K562 (cell line): ENCODE measurements around the gene SEC24B. TPM values are rescaled to one million over a fixed set of nuclear protein-coding genes. Genes with fewer than 3 reads are reported as not detected.

Experiments used
- CBX1 ChIP-seq: sonication (generic); IDR thresholded peaks from 2 replicates; pipeline ENCODE4 v1.6.1; 2016; ENCODE audit warnings: antibody characterized with exemption, low read depth, mild to moderate bottlenecking
- CCNT2 ChIP-seq: IDR thresholded peaks from 2 replicates; pipeline ENCODE4 v1.6.1; 2011; ENCODE audit warnings: borderline replicate concordance, low read depth, mild to moderate bottlenecking, moderate library complexity, mixed read lengths, low read length; ENCODE audit not compliant: insufficient read length; ENCODE audit errors: extremely low read depth
- CREB3L1 ChIP-seq: fragments of 450-650 bp; IDR thresholded peaks from 2 replicates; pipeline ENCODE4 v1.6.1; 2014; ENCODE audit warnings: low read depth, mild to moderate bottlenecking, moderate library complexity, borderline replicate concordance
- FUS ChIP-seq: fragments of 200-400 bp; formaldehyde crosslinking; optimal IDR thresholded peaks from 2 replicates; pipeline ENCODE3; 2017; ENCODE audit warnings: low read depth, low read length
- HDAC2 ChIP-seq: fragments of 450-650 bp; IDR thresholded peaks from 2 replicates; pipeline ENCODE4 v1.6.1; 2016; ENCODE audit warnings: mild to moderate bottlenecking
- HMGXB4 ChIP-seq: sonication (generic); formaldehyde crosslinking; IDR thresholded peaks from 2 replicates; pipeline ENCODE4 v1.8.1; 2023; ENCODE audit warnings: mild to moderate bottlenecking, missing genetic modification reagents
- HNRNPLL ChIP-seq: fragments of 200-400 bp; formaldehyde crosslinking; IDR thresholded peaks from 2 replicates; pipeline ENCODE4 v1.6.1; 2017; ENCODE audit warnings: low read length, low read depth, mild to moderate bottlenecking; ENCODE audit not compliant: poor library complexity, severe bottlenecking
- MAX ChIP-seq: sonication (generic); formaldehyde crosslinking; IDR thresholded peaks from 2 replicates; pipeline ENCODE4 v1.9.0; 2022; ENCODE audit warnings: mild to moderate bottlenecking, missing genetic modification reagents
- MTA3 ChIP-seq: fragments of 450-650 bp; formaldehyde crosslinking; IDR thresholded peaks from 2 replicates; pipeline ENCODE4 v1.6.1; 2017; ENCODE audit warnings: mild to moderate bottlenecking, borderline replicate concordance
- NFE2L1 ChIP-seq: fragments of 450-650 bp; IDR thresholded peaks from 2 replicates; pipeline ENCODE4 v1.6.1; 2016; ENCODE audit warnings: missing genetic modification characterization, low read depth, mild to moderate bottlenecking, missing compliant biosample characterization, moderate library complexity, borderline replicate concordance
- NFRKB ChIP-seq: fragments of 450-650 bp; IDR thresholded peaks from 2 replicates; pipeline ENCODE4 v1.6.1; 2016; ENCODE audit warnings: low read depth
- RBBP5 ChIP-seq: fragments of 200-600 bp; sonication (generic); IDR thresholded peaks from 2 replicates; pipeline ENCODE4 v1.6.1; 2012; ENCODE audit warnings: borderline replicate concordance, mild to moderate bottlenecking, low read length, control low read depth, inconsistent platforms; ENCODE audit not compliant: insufficient read depth, poor library complexity, severe bottlenecking
- SNIP1 ChIP-seq: fragments of 450-650 bp; IDR thresholded peaks from 2 replicates; pipeline ENCODE4 v1.7.1; 2017; ENCODE audit warnings: low read depth, mild to moderate bottlenecking
- STAT5A ChIP-seq: IDR thresholded peaks from 2 replicates; pipeline ENCODE4 v1.6.1; 2012; ENCODE audit warnings: low read length, inconsistent platforms, borderline replicate concordance
- TAF1 ChIP-seq: IDR thresholded peaks from 2 replicates; pipeline ENCODE4 v1.6.1; 2011; ENCODE audit warnings: mild to moderate bottlenecking, low read length, moderate library complexity; ENCODE audit not compliant: insufficient read depth, control insufficient read depth, severe bottlenecking; ENCODE audit errors: extremely low read depth
- TFAM ChIP-seq: fragments of 250-450 bp; sonication (Bioruptor Pico); conservative IDR thresholded peaks from 2 replicates; pipeline ENCODE4 v1.5.0; 2021; ENCODE audit warnings: mild to moderate bottlenecking, moderate library complexity
- THAP12 ChIP-seq: fragments of 250-450 bp; sonication (Bioruptor Pico); IDR thresholded peaks from 2 replicates; pipeline ENCODE4 v1.9.0; 2021; ENCODE audit warnings: mild to moderate bottlenecking, inconsistent platforms
- THAP7 ChIP-seq: fragments of 250-450 bp; sonication (Bioruptor Pico); IDR thresholded peaks from 2 replicates; pipeline ENCODE4 v1.5.0; 2021
- TRIM24 ChIP-seq, 2 experiments: fragments of 450-650 bp; IDR thresholded peaks; 2 replicates each; pipeline ENCODE4 v1.6.1; 2016
- ZNF224 ChIP-seq: sonication (generic); formaldehyde crosslinking; IDR thresholded peaks from 2 replicates; pipeline ENCODE4 v1.8.0; 2022; ENCODE audit warnings: mild to moderate bottlenecking, missing genetic modification reagents
- polyA plus RNA-seq, 8 experiments: library from polyadenylated mRNA; depleted of rRNA in 4 of 8; stranded (reverse) in 5 of 8; unstranded in 3 of 8; fragments of >200 nt; fragmentation: Nextera tagmentation in 2 of 8; fragmentation: Illumina TruSeq in 1 of 8; extraction: Ambion mirVana in 2 of 8; extraction: Trizol in 1 of 8; gene quantifications; 2 replicates each; pipeline versions ENCODE4 v1.2.1 to v1.2.3, GENCODE V29; 2011 to 2014; ENCODE audit warnings: inconsistent platforms in 1 of 8, missing spikeins in 1 of 8
- total RNA-seq, 7 experiments: library from RNA; depleted of rRNA in 6 of 7; stranded (reverse); fragments of >200 nt in 6 of 7; fragmentation: Illumina TruSeq in 2 of 7; extraction: Trizol in 2 of 7; gene quantifications; 2 replicates each; pipeline versions ENCODE4 v1.2.1 to v1.2.3, GENCODE V29; 2011 to 2021; ENCODE audit warnings: low replicate concordance in 1 of 7

SEC24B gene
- total and polyA plus RNA-seq, 9 of the 15 experiments (the other 6 are each of a cell fraction or from before 2014, with no cell fraction given) = 6.3 to 46.4 (median 17.1) TPM

- TF ChIP-seq THAP12 = peak; percentile 67; the same call in 1 of the 2 replicates
- no peak; the same call in 1 of the 2 replicates for TF ChIP-seq CREB3L1
- peak; percentile 33; the same call in 1 of the 2 replicates for TF ChIP-seq CBX1
- TF ChIP-seq MAX (CRISPR knock-in tag) = peak; percentile 76
- TF ChIP-seq HMGXB4 (CRISPR knock-in tag) = peak; percentile 99
- TF ChIP-seq TRIM24 (IDR thresholded peaks at IDR 0.05) = no peak
- no peak for TF ChIP-seq STAT5A
- peak; percentile 88 for TF ChIP-seq CCNT2
- no peak; the same call in 1 of the 2 replicates for TF ChIP-seq THAP7 (CRISPR knock-in tag)
- TF ChIP-seq NFE2L1 (tag) = no peak
- no peak for TF ChIP-seq TFAM (CRISPR knock-in tag)
- TF ChIP-seq FUS = peak; percentile 48
- peak; percentile 52 for TF ChIP-seq HNRNPLL
- no peak for TF ChIP-seq HDAC2
- peak; percentile 55 for TF ChIP-seq TAF1
- TF ChIP-seq ZNF224 (CRISPR knock-in tag) = peak; percentile 61; the same call in 1 of the 2 replicates
- TF ChIP-seq MTA3 = peak; percentile 92
- peak; percentile 83 for TF ChIP-seq RBBP5
- TF ChIP-seq NFRKB = 0 out of 2 replicates have a peak, but pooled peaks have one; percentile 46
- TF ChIP-seq SNIP1 = no peak
Measured at GRCh38 chr4:109433205-109434006, at the start of gene SEC24B (continued).
